ENCODE data around the gene LAMTOR4. TPM values are rescaled to one million over a fixed set of nuclear protein-coding genes. Genes with fewer than 3 reads are reported as not detected.
A peak's percentile ranks its signal among the peaks of the same experiment; 100 is the strongest.
"Not testable (repeated sequence)": the region's sequence is repeated elsewhere in the genome, so short reads cannot be mapped to it uniquely, and the experiment has no call there.

LAMTOR4 gene
- total RNA-seq, 4 donors from 2014 or later = 183 to 194 (median 184) TPM

GRCh38 chr7:100175296-100175935, 26.7 kb downstream of the LAMTOR4 start:
- DNase-seq (ENCODE audit: low spot score) (no peak), ATAC-seq (ENCODE audit: low FRiP score) (no peak)
- TF ChIP-seq, protein P1, sequence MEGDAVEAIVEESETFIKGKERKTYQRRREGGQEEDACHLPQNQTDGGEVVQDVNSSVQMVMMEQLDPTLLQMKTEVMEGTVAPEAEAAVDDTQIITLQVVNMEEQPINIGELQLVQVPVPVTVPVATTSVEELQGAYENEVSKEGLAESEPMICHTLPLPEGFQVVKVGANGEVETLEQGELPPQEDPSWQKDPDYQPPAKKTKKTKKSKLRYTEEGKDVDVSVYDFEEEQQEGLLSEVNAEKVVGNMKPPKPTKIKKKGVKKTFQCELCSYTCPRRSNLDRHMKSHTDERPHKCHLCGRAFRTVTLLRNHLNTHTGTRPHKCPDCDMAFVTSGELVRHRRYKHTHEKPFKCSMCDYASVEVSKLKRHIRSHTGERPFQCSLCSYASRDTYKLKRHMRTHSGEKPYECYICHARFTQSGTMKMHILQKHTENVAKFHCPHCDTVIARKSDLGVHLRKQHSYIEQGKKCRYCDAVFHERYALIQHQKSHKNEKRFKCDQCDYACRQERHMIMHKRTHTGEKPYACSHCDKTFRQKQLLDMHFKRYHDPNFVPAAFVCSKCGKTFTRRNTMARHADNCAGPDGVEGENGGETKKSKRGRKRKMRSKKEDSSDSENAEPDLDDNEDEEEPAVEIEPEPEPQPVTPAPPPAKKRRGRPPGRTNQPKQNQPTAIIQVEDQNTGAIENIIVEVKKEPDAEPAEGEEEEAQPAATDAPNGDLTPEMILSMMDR (IDR thresholded peaks at IDR 0.05) = no peak

- DNase-seq (ENCODE audit: low spot score) (no peak), ATAC-seq (ENCODE audit: low FRiP score) (no peak)
- TF ChIP-seq, protein P1 (IDR thresholded peaks at IDR 0.05) = no peak
These were observed 27.7 kb downstream of the LAMTOR4 start for GRCh38 chr7:100176096-100177044.

DNA sequence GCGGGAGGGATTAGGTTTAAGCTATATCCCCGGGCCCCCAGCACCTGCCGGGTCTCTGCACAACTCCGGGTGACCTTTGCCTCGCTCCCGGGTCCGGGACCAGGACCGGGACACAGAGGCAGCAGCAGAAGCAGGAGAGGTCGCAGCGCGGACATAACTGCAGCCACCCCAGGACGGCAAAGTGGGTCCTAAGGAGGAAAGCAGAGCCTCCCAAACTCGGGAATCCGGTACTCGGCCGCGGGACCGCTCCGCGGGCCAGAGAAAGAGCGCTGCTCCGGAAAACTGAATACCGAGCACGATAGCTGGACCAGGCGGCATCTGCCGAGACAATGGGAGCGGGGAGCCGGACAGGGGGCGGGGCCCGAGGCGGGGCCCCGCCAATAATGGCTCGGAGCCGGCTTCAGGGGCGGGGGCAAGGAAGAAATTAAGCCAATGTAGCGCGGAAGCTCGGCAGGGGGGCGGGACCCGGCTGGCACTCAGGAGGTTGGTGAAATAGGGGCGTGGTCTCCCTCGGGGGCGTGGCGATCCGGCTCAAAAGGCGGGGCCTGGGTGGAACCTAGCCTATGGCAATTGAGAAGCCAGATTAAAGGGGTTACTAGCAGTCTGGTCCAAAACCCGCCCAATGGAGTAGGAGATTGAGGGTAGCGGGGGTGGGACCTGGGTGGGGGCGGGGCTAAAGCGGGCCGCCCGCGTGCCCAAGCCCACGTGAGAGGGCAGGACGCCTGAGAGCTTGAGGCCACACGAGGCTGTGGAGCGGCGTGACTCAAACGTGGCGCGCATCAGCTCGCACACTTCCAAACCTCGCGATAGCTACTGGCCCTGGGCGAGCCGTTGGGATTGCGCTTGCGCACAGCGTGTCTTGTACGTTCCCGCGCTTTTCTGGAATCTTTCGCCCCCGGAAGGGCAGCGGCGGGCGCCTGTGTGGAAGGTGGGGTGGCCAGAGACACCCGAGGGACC, 28.6 kb downstream of the LAMTOR4 start, which contains the start of the genes GPC2 and STAG3:
TSS of gene GPC2 (minus strand) at position 337 of the 957 bp plus-strand sequence. CDS start at position 155, 182 bp downstream.
TSS of gene STAG3 (plus strand) at position 874 of the 957 bp plus-strand sequence. CDS start 2,639 bp downstream, outside the sequence.
- peak; percentile 88 for DNase-seq (ENCODE audit: low spot score)
- peak; percentile 94 for ATAC-seq (ENCODE audit: low FRiP score)
- TF ChIP-seq, protein P1 (IDR thresholded peaks at IDR 0.05) = no peak

DNA sequence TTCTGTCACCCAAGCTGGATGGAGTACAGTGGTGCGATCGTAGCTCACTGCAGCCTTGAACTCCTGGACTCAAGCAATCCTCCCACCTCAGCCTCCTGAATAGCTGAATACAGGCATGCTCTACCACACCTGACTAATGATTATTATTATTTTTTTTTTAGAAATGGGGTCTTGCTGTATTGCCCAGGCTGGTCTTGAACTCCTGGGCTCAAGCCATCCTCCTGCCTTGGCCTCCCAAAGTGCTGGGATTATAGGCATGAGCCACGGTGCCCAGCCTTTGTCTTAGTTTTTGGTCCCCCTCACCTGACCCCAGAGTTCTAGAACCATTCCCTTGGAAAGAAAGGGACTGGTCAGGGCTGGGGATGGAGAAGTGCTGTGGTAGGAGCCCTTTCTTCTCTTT, 31.4 kb downstream of the LAMTOR4 start:
- not testable (repeated sequence) for ATAC-seq (ENCODE audit: low FRiP score); DNase-seq (ENCODE audit: low spot score)

- not testable (repeated sequence) for DNase-seq (ENCODE audit: low spot score); ATAC-seq (ENCODE audit: low FRiP score)
These were observed 33.9 kb downstream of the LAMTOR4 start for GRCh38 chr7:100182616-100183015.

DNA sequence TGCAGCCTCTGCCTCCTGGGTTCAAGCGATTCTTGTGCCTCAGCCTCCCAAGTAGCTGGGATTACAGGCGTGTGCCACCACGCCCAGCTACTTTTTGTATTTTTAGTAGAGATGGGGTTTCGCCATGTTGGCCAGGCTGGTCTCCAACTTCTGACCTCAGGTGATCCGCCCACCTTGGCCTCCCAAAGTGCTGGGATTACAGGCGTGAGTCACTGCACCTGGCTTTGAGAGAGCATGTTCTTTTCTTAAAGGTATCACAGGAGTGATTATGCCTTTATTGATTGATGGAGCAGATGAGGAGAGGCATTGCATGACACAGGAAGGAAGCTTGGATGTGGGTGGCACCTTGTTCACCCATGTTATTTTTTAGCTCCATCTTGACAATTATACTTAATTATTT, 34.4 kb downstream of the LAMTOR4 start:
- ATAC-seq (ENCODE audit: low FRiP score); DNase-seq (ENCODE audit: low spot score): not testable (repeated sequence)

- TF ChIP-seq, protein P1 (IDR thresholded peaks at IDR 0.05) = no peak
- no peak for ATAC-seq (ENCODE audit: low FRiP score)
- no peak for DNase-seq (ENCODE audit: low spot score)
These were observed 37.0 kb downstream of the LAMTOR4 start for GRCh38 chr7:100185726-100186125.

DNA sequence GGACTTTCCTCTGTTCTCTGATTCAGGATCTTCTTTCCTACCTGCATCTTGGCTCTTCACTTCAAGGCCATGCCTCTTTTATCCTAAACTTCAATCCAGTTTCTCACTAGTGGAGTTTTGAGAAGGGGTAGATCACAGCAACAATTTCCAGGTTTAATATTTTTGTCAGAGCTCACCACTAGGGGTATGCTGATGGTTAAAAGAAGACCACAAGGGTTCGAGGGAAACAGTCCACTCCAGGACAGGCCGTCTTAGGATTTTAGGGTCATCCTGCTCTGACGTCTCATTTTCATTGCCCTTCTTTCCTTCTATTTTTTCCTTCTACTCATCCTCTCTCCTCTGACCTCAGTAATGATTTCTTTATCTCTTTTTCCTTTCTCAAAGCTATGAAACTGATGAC, 40.3 kb downstream of the LAMTOR4 start:
- TF ChIP-seq, protein P1 (IDR thresholded peaks at IDR 0.05) = no peak
- ATAC-seq (ENCODE audit: low FRiP score) (no peak), DNase-seq (ENCODE audit: low spot score) (no peak)
